WTC11 (cell line): ENCODE measurements around the gene NDUFS1.

ENCODE experiments used
- ATF6 ChIP-seq: sonication (generic); formaldehyde crosslinking; IDR thresholded peaks from 2 replicates; pipeline ENCODE4 v1.8.1; 2023; ENCODE audit warnings: mild to moderate bottlenecking, missing genetic modification reagents
- CREB1 ChIP-seq: sonication (generic); formaldehyde crosslinking; IDR thresholded peaks from 2 replicates; pipeline ENCODE4 v1.8.0; 2023; ENCODE audit warnings: mild to moderate bottlenecking, missing genetic modification reagents
- CTCF ChIP-seq: fragments of 200-600 bp; IDR thresholded peaks from 2 replicates; pipeline ENCODE4 v1.8.0; 2022; ENCODE audit warnings: antibody characterized with exemption
- E2F4 ChIP-seq: sonication (generic); formaldehyde crosslinking; IDR thresholded peaks from 2 replicates; pipeline ENCODE4 v1.8.1; 2022; ENCODE audit warnings: low read depth, mild to moderate bottlenecking, moderate library complexity, missing genetic modification reagents, borderline replicate concordance
- E2F5 ChIP-seq: sonication (generic); formaldehyde crosslinking; IDR thresholded peaks from 2 replicates; pipeline ENCODE4 v1.8.1; 2022; ENCODE audit warnings: mild to moderate bottlenecking, moderate library complexity, missing genetic modification reagents
- HMGXB4 ChIP-seq: sonication (generic); formaldehyde crosslinking; IDR thresholded peaks from 2 replicates; pipeline ENCODE4 v1.8.1; 2023; ENCODE audit warnings: mild to moderate bottlenecking, moderate library complexity, missing genetic modification reagents
- KAT7 ChIP-seq: sonication (generic); formaldehyde crosslinking; IDR thresholded peaks from 2 replicates; pipeline ENCODE4 v1.8.1; 2023; ENCODE audit warnings: missing genetic modification reagents, mild to moderate bottlenecking, borderline replicate concordance
- MAX ChIP-seq: sonication (generic); formaldehyde crosslinking; IDR thresholded peaks from 2 replicates; pipeline ENCODE4 v1.8.0; 2022; ENCODE audit warnings: mild to moderate bottlenecking, missing genetic modification reagents
- TEAD1 ChIP-seq: sonication (generic); formaldehyde crosslinking; IDR thresholded peaks from 2 replicates; pipeline ENCODE4 v1.8.0; 2022; ENCODE audit warnings: mild to moderate bottlenecking, missing genetic modification reagents
- USF1 ChIP-seq: sonication (generic); formaldehyde crosslinking; IDR thresholded peaks from 2 replicates; pipeline ENCODE4 v1.8.0; 2022; ENCODE audit warnings: mild to moderate bottlenecking, missing genetic modification reagents
- ZNF512 ChIP-seq: sonication (generic); formaldehyde crosslinking; IDR thresholded peaks from 2 replicates; pipeline ENCODE4 v1.8.1; 2022; ENCODE audit warnings: missing genetic modification reagents, borderline replicate concordance

- no peak for TF ChIP-seq E2F5 (CRISPR knock-in tag)
- no peak for TF ChIP-seq CTCF
- no peak for TF ChIP-seq HMGXB4
- TF ChIP-seq MAX (CRISPR knock-in tag): no peak
- TF ChIP-seq TEAD1 (CRISPR knock-in tag): no peak
- TF ChIP-seq E2F4 (CRISPR knock-in tag): no peak
- no peak for TF ChIP-seq USF1
- no peak for TF ChIP-seq ATF6 (CRISPR knock-in tag)
- no peak for TF ChIP-seq ZNF512
- no peak for TF ChIP-seq CREB1 (CRISPR knock-in tag)
- TF ChIP-seq KAT7 (CRISPR knock-in tag): no peak
Observed at GRCh38 chr2:206208900-206209299, 49.7 kb upstream of the NDUFS1 start.
